H1 (cell line): ENCODE results near the gene PRTN3. TPM values are rescaled to one million over a fixed set of nuclear protein-coding genes. Genes with fewer than 3 reads are reported as not detected.

Experiments used
- HDAC2 ChIP-seq, 2 experiments: fragments of 300-600 bp in 1 of 2; sonication (generic) in 1 of 2; IDR thresholded peaks; 2 replicates each; pipeline ENCODE4 v1.6.1; 2011 to 2012; ENCODE audit warnings: low read depth in 2 of 2, low read length in 2 of 2, mild to moderate bottlenecking in 2 of 2, moderate library complexity in 2 of 2, borderline replicate concordance in 1 of 2, inconsistent platforms in 1 of 2
- HDAC6 ChIP-seq: IDR thresholded peaks from one replicate; pipeline ENCODE4 v1.7.1; 2012; ENCODE audit warnings: low read depth, mild to moderate bottlenecking, inconsistent platforms, low read length, moderate library complexity
- RAD21 ChIP-seq, 2 experiments: IDR thresholded peaks in 1 of 2; conservative IDR thresholded peaks in 1 of 2; 2 replicates each; pipeline ENCODE4 v1.6.1; 2011; ENCODE audit warnings: low read depth in 2 of 2, low read length in 2 of 2, improper control_type of control experiment in 1 of 2, inconsistent platforms in 1 of 2, mild to moderate bottlenecking in 1 of 2, moderate library complexity in 1 of 2
- SAP30 ChIP-seq: fragments of 300-600 bp; sonication (generic); IDR thresholded peaks from 2 replicates; pipeline ENCODE4 v1.7.1; 2012; ENCODE audit warnings: low read length, moderate library complexity, mild to moderate bottlenecking, inconsistent platforms; ENCODE audit not compliant: insufficient read depth, insufficient replicate concordance
- polyA plus RNA-seq, 7 experiments: library from polyadenylated mRNA; depleted of rRNA in 3 of 7; stranded (reverse) in 5 of 7; unstranded in 2 of 7; fragments of >200 nt in 5 of 7; fragments of 200-250 nt in 2 of 7; gene quantifications; 1 replicate in 5 of 7; 2 replicates in 1 of 7; 4 replicates in 1 of 7; pipeline versions ENCODE4 v1.2.1 to v1.2.3, GENCODE V29; 2011 to 2013; ENCODE audit warnings: missing spikeins in 2 of 7, mixed read lengths in 2 of 7
- total RNA-seq: library from RNA; stranded (reverse); fragmentation: NEBNext Ultra II Directional; extraction: Animal tissue kit (Norgen Biotek cat#: 25700); gene quantifications from 2 replicates; pipeline ENCODE4 v1.2.1, GENCODE V29; 2021

PRTN3 gene
- total and polyA plus RNA-seq, 2 of the 8 experiments (the other 6 are each of a cell fraction or from before 2014, with no cell fraction given) = 0.39 to 2.1 TPM

GRCh38 chr19:892894-893689, 52.3 kb downstream of the PRTN3 start, which contains the start of the genes MED16 and RNU6-9 (continued):
- TF ChIP-seq RAD21 (IDR thresholded peaks at IDR 0.05 in 1 of 2, conservative IDR thresholded peaks at IDR 0.05 in 1 of 2; ENCODE audit: low read depth in 2 of 2, low read length in 2 of 2) (no peak), HDAC2 (IDR thresholded peaks at IDR 0.05; ENCODE audit: borderline replicate concordance in 1 of 2, low read depth in 2 of 2, low read length in 2 of 2) (no peak), HDAC6 (no peak), SAP30 (no peak)
